ENCODE results near the gene H3-3A. TPM values are rescaled to one million over a fixed set of nuclear protein-coding genes. Genes with fewer than 3 reads are reported as not detected.

Gene H3-3A
- polyA plus RNA-seq, 2 of the 4 experiments (the other 2 are of a cell fraction): 457 to 530 TPM

DNA sequence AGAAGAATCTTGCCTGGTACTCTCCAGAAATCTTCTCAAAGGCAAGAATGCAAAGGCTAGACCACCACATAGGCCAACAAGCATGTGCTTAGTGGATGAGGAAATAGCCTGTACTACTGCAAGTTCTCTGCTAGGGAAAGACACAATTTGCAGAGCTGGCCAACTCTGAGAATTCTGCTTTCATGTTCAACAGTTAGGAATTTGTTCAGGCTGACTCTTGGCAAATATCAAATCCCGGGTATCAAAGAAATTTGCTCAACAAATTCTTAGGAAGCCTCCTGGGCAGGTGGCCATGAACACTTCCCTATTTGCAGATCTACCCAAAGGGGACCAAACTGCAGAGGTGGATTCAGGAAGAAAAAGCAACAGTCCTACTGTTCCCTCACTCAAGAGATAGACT lies 15.0 kb upstream of the H3-3A start:
- 5% methylated on average over 1 of the region's 1 CpG for WGBS (ENCODE audit: missing lambda C conversion rate)
- CTCF ChIA-PET: interaction anchor here (1.2 kb wide), 1 partner anchor 18 kb away, joined by 3 read pairs; no protein-coding TSS in a partner anchor
- Histone ChIP-seq H3K4me2 (peak overlapping the region; percentile 24), H3K9me3 (no peaks in the 10 kb centered on the region), H3K4me3 (no peak overlapping the region), H3K27ac (peak overlapping the region; percentile 44 to 60; a peak in 4 of 6 replicates), H3K4me1 (peaks cover 19% of the 10 kb centered on the region)
- POLR2A ChIA-PET: interaction anchor here (1.8 to 3.0 kb wide), 2 partner anchors 15 to 48 kb away, joined by 4 to 19 read pairs; partner anchors contain the start of genes H3-3A and SDE2
- ATAC-seq: peak in 1 of 2 experiments; percentile 46; a peak in 4 of 6 replicates
- FAIRE-seq: no peak
- TF ChIP-seq, protein P1, sequence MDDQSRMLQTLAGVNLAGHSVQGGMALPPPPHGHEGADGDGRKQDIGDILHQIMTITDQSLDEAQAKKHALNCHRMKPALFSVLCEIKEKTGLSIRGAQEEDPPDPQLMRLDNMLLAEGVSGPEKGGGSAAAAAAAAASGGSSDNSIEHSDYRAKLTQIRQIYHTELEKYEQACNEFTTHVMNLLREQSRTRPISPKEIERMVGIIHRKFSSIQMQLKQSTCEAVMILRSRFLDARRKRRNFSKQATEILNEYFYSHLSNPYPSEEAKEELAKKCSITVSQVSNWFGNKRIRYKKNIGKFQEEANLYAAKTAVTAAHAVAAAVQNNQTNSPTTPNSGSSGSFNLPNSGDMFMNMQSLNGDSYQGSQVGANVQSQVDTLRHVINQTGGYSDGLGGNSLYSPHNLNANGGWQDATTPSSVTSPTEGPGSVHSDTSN (IDR thresholded peaks at IDR 0.05): no peak
- no peak for DNase-seq (ENCODE audit: low read depth in 1 of 2, low spot score in 1 of 2)

DNA sequence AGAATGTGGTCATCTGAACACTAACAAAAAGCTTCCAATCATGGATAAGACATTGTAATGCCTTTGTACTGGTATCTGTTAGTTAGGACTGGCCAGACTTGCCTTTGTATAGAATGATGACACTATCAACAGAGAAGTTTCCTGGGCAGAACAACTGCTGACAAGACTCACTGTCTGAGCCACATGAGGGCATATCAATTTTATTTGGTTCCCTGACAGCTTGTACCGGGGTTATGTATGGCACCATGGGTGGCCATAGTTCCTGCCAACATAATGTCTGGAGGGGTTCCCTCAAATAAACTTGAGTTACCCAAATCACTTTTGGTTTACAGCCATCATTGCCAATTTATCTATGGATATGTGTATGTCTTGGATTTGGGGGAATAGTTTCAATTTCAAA lies 13.6 kb upstream of the H3-3A start:
- DNase-seq (ENCODE audit: low read depth in 1 of 2, low spot score in 1 of 2) (no peak), FAIRE-seq (no peak), ATAC-seq (no peak)
- no peak overlapping the region for H3K4me2 ChIP-seq
- WGBS (ENCODE audit: missing lambda C conversion rate): 89% methylated on average over 1 of the region's 1 CpG
- H3K9me3 ChIP-seq: no peaks in the 10 kb centered on the region
- H3K27ac ChIP-seq: no peak overlapping the region
- H3K4me1 ChIP-seq: peaks cover 19% of the 10 kb centered on the region
- TF ChIP-seq, protein P2, sequence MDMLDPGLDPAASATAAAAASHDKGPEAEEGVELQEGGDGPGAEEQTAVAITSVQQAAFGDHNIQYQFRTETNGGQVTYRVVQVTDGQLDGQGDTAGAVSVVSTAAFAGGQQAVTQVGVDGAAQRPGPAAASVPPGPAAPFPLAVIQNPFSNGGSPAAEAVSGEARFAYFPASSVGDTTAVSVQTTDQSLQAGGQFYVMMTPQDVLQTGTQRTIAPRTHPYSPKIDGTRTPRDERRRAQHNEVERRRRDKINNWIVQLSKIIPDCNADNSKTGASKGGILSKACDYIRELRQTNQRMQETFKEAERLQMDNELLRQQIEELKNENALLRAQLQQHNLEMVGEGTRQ (IDR thresholded peaks at IDR 0.05): no peak
- no peak for TF ChIP-seq HEYL (CRISPR knock-in tag; IDR thresholded peaks at IDR 0.05)
- TF ChIP-seq PHF8 (IDR thresholded peaks at IDR 0.05; ENCODE audit: borderline replicate concordance, low read depth): no peak
- TF ChIP-seq ZSCAN20 (CRISPR knock-in tag; IDR thresholded peaks at IDR 0.05): no peak
- TF ChIP-seq HDAC2 (IDR thresholded peaks at IDR 0.05): no peak
- TF ChIP-seq RCOR1 (IDR thresholded peaks at IDR 0.05; ENCODE audit: low read depth, low read length): no peak
- no peak for TF ChIP-seq RAD21 (conservative IDR thresholded peaks at IDR 0.05 in 1 of 2, IDR thresholded peaks at IDR 0.05 in 1 of 2)
- no peak for TF ChIP-seq ZFP36 (IDR thresholded peaks at IDR 0.05; ENCODE audit: borderline replicate concordance, partially characterized antibody)
- TF ChIP-seq, protein P3, sequence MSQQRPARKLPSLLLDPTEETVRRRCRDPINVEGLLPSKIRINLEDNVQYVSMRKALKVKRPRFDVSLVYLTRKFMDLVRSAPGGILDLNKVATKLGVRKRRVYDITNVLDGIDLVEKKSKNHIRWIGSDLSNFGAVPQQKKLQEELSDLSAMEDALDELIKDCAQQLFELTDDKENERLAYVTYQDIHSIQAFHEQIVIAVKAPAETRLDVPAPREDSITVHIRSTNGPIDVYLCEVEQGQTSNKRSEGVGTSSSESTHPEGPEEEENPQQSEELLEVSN (IDR thresholded peaks at IDR 0.05; ENCODE audit: borderline replicate concordance, low read depth): no peak
- TF ChIP-seq CBX8 (IDR thresholded peaks at IDR 0.05): no peak
- TF ChIP-seq HOXA7 (CRISPR knock-in tag; IDR thresholded peaks at IDR 0.05): no peak
- no peak for TF ChIP-seq KDM5A (IDR thresholded peaks at IDR 0.05)
- CTCF ChIA-PET: no interaction called here
- POLR2A ChIA-PET: interaction anchor here (1.8 to 3.0 kb wide), 3 partner anchors 13 to 49 kb away, joined by 4 to 25 read pairs (median 19); partner anchors contain the start of genes H3-3A and SDE2
- no peak overlapping the region for H3K4me3 ChIP-seq

DNA sequence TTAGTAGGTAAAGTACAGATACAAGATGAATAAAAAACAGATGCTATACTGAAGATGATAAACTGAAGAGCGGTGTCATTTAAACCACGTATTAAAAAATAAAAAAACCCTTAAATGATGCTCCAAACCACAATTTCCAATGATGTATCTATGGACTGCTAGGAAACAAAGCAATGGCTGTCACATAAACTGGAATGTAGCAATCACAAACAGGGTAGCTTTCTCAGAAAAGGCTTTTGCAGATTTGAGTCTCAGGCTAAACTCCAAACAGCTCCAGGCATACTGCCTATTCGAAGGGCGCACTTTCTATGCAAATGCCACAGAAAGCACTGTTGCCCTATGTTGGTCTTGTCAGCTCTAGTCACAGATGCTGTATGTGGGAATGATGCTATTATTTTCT lies 12.4 kb upstream of the H3-3A start:
- no peak for FAIRE-seq
- no peak for ATAC-seq
- ChIA-PET CTCF (interaction anchor here (0.6 to 1.4 kb wide), 4 partner anchors 25 to 147 kb away, joined by 3 read pairs; no protein-coding TSS in a partner anchor), POLR2A (interaction anchor here (1.9 to 2.9 kb wide), 2 partner anchors 12 to 51 kb away, joined by 8 to 25 read pairs; partner anchors contain the start of genes H3-3A and SDE2)
- Histone ChIP-seq H3K4me1 (peaks cover 19% of the 10 kb centered on the region), H3K9me3 (no peaks in the 10 kb centered on the region), H3K4me2 (no peak overlapping the region), H3K4me3 (no peak overlapping the region), H3K27ac (no peak overlapping the region)
- TF ChIP-seq, protein P4, sequence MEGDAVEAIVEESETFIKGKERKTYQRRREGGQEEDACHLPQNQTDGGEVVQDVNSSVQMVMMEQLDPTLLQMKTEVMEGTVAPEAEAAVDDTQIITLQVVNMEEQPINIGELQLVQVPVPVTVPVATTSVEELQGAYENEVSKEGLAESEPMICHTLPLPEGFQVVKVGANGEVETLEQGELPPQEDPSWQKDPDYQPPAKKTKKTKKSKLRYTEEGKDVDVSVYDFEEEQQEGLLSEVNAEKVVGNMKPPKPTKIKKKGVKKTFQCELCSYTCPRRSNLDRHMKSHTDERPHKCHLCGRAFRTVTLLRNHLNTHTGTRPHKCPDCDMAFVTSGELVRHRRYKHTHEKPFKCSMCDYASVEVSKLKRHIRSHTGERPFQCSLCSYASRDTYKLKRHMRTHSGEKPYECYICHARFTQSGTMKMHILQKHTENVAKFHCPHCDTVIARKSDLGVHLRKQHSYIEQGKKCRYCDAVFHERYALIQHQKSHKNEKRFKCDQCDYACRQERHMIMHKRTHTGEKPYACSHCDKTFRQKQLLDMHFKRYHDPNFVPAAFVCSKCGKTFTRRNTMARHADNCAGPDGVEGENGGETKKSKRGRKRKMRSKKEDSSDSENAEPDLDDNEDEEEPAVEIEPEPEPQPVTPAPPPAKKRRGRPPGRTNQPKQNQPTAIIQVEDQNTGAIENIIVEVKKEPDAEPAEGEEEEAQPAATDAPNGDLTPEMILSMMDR (IDR thresholded peaks at IDR 0.05): no peak
- TF ChIP-seq GATA3 (IDR thresholded peaks at IDR 0.05; ENCODE audit: borderline replicate concordance) (no peak), CEBPB (IDR thresholded peaks at IDR 0.05) (no peak), ESRRA (IDR thresholded peaks at IDR 0.05; ENCODE audit: borderline replicate concordance, low read length) (no peak)
- TF ChIP-seq, protein P5, sequence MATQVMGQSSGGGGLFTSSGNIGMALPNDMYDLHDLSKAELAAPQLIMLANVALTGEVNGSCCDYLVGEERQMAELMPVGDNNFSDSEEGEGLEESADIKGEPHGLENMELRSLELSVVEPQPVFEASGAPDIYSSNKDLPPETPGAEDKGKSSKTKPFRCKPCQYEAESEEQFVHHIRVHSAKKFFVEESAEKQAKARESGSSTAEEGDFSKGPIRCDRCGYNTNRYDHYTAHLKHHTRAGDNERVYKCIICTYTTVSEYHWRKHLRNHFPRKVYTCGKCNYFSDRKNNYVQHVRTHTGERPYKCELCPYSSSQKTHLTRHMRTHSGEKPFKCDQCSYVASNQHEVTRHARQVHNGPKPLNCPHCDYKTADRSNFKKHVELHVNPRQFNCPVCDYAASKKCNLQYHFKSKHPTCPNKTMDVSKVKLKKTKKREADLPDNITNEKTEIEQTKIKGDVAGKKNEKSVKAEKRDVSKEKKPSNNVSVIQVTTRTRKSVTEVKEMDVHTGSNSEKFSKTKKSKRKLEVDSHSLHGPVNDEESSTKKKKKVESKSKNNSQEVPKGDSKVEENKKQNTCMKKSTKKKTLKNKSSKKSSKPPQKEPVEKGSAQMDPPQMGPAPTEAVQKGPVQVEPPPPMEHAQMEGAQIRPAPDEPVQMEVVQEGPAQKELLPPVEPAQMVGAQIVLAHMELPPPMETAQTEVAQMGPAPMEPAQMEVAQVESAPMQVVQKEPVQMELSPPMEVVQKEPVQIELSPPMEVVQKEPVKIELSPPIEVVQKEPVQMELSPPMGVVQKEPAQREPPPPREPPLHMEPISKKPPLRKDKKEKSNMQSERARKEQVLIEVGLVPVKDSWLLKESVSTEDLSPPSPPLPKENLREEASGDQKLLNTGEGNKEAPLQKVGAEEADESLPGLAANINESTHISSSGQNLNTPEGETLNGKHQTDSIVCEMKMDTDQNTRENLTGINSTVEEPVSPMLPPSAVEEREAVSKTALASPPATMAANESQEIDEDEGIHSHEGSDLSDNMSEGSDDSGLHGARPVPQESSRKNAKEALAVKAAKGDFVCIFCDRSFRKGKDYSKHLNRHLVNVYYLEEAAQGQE (IDR thresholded peaks at IDR 0.05): no peak
- TF ChIP-seq, protein P3 (IDR thresholded peaks at IDR 0.05; ENCODE audit: borderline replicate concordance, low read depth): no peak
- DNase-seq (ENCODE audit: low read depth in 1 of 2, low spot score in 1 of 2): no peak
- 96% methylated on average over 4 of the region's 4 CpGs for WGBS (ENCODE audit: missing lambda C conversion rate)

All from A549 (cell line).